Left lung (tissue), 10 donors: Measurements from ENCODE around the gene IYD. TPM values are rescaled to one million over a fixed set of nuclear protein-coding genes. Genes with fewer than 3 reads are reported as not detected.
A peak's percentile ranks its signal among the peaks of the same experiment; 100 is the strongest.

Source experiments
- ATAC-seq: fragments of 200-7000 bp; cut with Tn5 transposase; one replicate; pipeline ENCODE4 v1.9.1; 2020; ENCODE audit warnings: moderate library complexity
- DNase-seq, 4 donors: peaks; one replicate each; pipeline ENCODE4 v3.0.0-alpha.2; 2013 to 2020
- H3K27ac ChIP-seq, 2 donors: fragments of 200-600 bp; sonication (generic) in 1 of 2; one replicate each; pipeline versions ENCODE4 v1.5.0 to v1.8.0; 2020 to 2021
- H3K27me3 ChIP-seq, 2 donors: fragments of 200-600 bp; sonication (generic) in 1 of 2; one replicate each; pipeline versions ENCODE4 v1.5.0 to v1.8.0; 2020 to 2021
- H3K36me3 ChIP-seq, 2 donors: fragments of 200-600 bp; sonication (generic) in 1 of 2; one replicate each; pipeline versions ENCODE4 v1.5.0 to v1.8.0; 2020 to 2021
- H3K4me1 ChIP-seq, 2 donors: fragments of 200-600 bp; one replicate each; pipeline ENCODE4 v1.8.0; 2021
- H3K4me3 ChIP-seq, 2 donors: fragments of 200-600 bp; sonication (generic) in 1 of 2; one replicate each; pipeline versions ENCODE4 v1.5.0 to v1.8.0; 2020 to 2021; ENCODE audit warnings: mild to moderate bottlenecking in 1 of 2
- H3K9me3 ChIP-seq, 2 donors: fragments of 200-600 bp; sonication (generic) in 1 of 2; one replicate each; pipeline versions ENCODE4 v1.5.0 to v1.8.0; 2020 to 2021
- CTCF ChIP-seq, 2 donors: fragments of 200-600 bp; sonication (generic) in 1 of 2; IDR thresholded peaks; one replicate each; pipeline versions ENCODE4 v1.5.0 to v1.8.0; 2021; ENCODE audit warnings: antibody characterized with exemption in 2 of 2
- intact Hi-C, 2 donors: fragments of 100-400 bp; cut with DNase I; formaldehyde crosslinking; loops; one replicate each; pipeline versions ENCODE4 v1.11.2 to v1.14.2; 2022
- polyA plus RNA-seq, 6 donors: library from polyadenylated mRNA; unstranded; fragments of 120-200 nt; gene quantifications; one replicate each; pipeline ENCODE4 v1.2.1, GENCODE V29; 2013; ENCODE audit not compliant: insufficient read length in 6 of 6
- total RNA-seq, 2 donors: library from RNA; stranded (reverse); fragmentation: NEBNext Ultra II Directional; extraction: Animal tissue kit (Norgen Biotek cat#: 25700); gene quantifications; one replicate each; pipeline ENCODE4 v1.2.1, GENCODE V29; 2021
- donor health status: DM: no; HTN: yes; CAD: no.
- donor health status: DM: no; HTN: no; CAD: no.

The IYD gene
- total and polyA plus RNA-seq, 8 donors: 1.3 to 7.7 (median 2.9) TPM

- TF ChIP-seq CTCF (IDR thresholded peaks at IDR 0.05): no peak
- Histone ChIP-seq H3K36me3 (no peaks in the 10 kb centered on the region), H3K9me3 (no peaks in the 10 kb centered on the region), H3K4me3 (no peak overlapping the region), H3K4me1 (no peaks in the 10 kb centered on the region), H3K27me3 (no peaks in the 10 kb centered on the region), H3K27ac (no peak overlapping the region)
- ATAC-seq: no peak
- intact Hi-C loops: loop anchor here (10.0 kb wide), 2 partner anchors 389 to 929 kb away; no protein-coding TSS in a partner anchor
- no peak for DNase-seq
These were observed 56.7 kb downstream of the IYD start for GRCh38 chr6:150425508-150425907.

GRCh38 chr6:150426198-150426597 is 57.4 kb downstream of the IYD start:
- Histone ChIP-seq H3K9me3 (no peaks in the 10 kb centered on the region), H3K4me3 (no peak overlapping the region), H3K4me1 (no peaks in the 10 kb centered on the region), H3K27me3 (no peaks in the 10 kb centered on the region), H3K27ac (no peak overlapping the region), H3K36me3 (no peaks in the 10 kb centered on the region)
- peak; percentile 83 for ATAC-seq
- intact Hi-C loops: loop anchor here (10.0 kb wide), 2 partner anchors 389 to 929 kb away; no protein-coding TSS in a partner anchor
- TF ChIP-seq CTCF (IDR thresholded peaks at IDR 0.05): no peak
- DNase-seq: no peak

- H3K27me3 ChIP-seq: no peaks in the 10 kb centered on the region
- DNase-seq (no peak), ATAC-seq (no peak)
- H3K9me3 ChIP-seq: no peaks in the 10 kb centered on the region
- H3K27ac ChIP-seq: no peak overlapping the region
- no peak overlapping the region for H3K4me3 ChIP-seq
- H3K36me3 ChIP-seq: no peaks in the 10 kb centered on the region
- no peaks in the 10 kb centered on the region for H3K4me1 ChIP-seq
- intact Hi-C loops: loop anchor here (10.0 kb wide), 2 partner anchors 388 to 928 kb away; no protein-coding TSS in a partner anchor
- TF ChIP-seq CTCF (IDR thresholded peaks at IDR 0.05): no peak
These were observed 58.3 kb downstream of the IYD start for GRCh38 chr6:150427037-150427602.

- ATAC-seq (no peak), DNase-seq (no peak)
- no peak overlapping the region for H3K27ac ChIP-seq
- H3K4me3 ChIP-seq: no peak overlapping the region
- no peaks in the 10 kb centered on the region for H3K9me3 ChIP-seq
- TF ChIP-seq CTCF (IDR thresholded peaks at IDR 0.05): no peak
- intact Hi-C loops: loop anchor here (10.0 kb wide), 2 partner anchors 387 to 927 kb away; no protein-coding TSS in a partner anchor
- no peaks in the 10 kb centered on the region for H3K27me3 ChIP-seq
- H3K36me3 ChIP-seq: no peaks in the 10 kb centered on the region
- no peaks in the 10 kb centered on the region for H3K4me1 ChIP-seq
These were observed 59.0 kb downstream of the IYD start for GRCh38 chr6:150427843-150428242.

- no peak for DNase-seq
These were observed 62.0 kb downstream of the IYD start for GRCh38 chr6:150430815-150431214.

More at GRCh38 chr6:150430815-150431214, 62.0 kb downstream of the IYD start:
- Histone ChIP-seq H3K4me3 (no peak overlapping the region), H3K27me3 (no peaks in the 10 kb centered on the region), H3K9me3 (no peaks in the 10 kb centered on the region), H3K36me3 (no peaks in the 10 kb centered on the region), H3K27ac (no peak overlapping the region), H3K4me1 (no peaks in the 10 kb centered on the region)
- no peak for TF ChIP-seq CTCF (IDR thresholded peaks at IDR 0.05)
- no peak for ATAC-seq
- intact Hi-C loops: no loop called here
